ENCODE results near the gene TMOD4. TPM values are rescaled to one million over a fixed set of nuclear protein-coding genes. Genes with fewer than 3 reads are reported as not detected.
"Not testable (repeated sequence)": the region's sequence is repeated elsewhere in the genome, so short reads cannot be mapped to it uniquely, and the experiment has no call there.

TMOD4 gene
- total RNA-seq (2014; rRNA removed; shearing (Covaris generic)), result 0.27 and 0.87 TPM in 2 replicates
- 0.42 TPM in 1 of 2 replicates, not detected in the other for polyA plus RNA-seq (2015; cell fraction: cytosol; rRNA removed)
- polyA plus RNA-seq (2015; cell fraction: nucleus; rRNA removed), result 1.7 TPM in 1 of 2 replicates, not detected in the other

- DNase-seq (ENCODE audit: low read depth), result no peak
Observed at GRCh38 chr1:151175863-151176262, at the start of gene TMOD4. TMOD4 (minus strand) TSS chr1:151175981; CDS start chr1:151174875, 1,106 bp downstream.

- DNase-seq (ENCODE audit: low read depth), result no peak
Observed at GRCh38 chr1:151222130-151222529, 46.3 kb upstream of the TMOD4 start.

- DNase-seq (ENCODE audit: low read depth), result no peak
Observed at GRCh38 chr1:151221616-151222015, 45.8 kb upstream of the TMOD4 start.

DNA sequence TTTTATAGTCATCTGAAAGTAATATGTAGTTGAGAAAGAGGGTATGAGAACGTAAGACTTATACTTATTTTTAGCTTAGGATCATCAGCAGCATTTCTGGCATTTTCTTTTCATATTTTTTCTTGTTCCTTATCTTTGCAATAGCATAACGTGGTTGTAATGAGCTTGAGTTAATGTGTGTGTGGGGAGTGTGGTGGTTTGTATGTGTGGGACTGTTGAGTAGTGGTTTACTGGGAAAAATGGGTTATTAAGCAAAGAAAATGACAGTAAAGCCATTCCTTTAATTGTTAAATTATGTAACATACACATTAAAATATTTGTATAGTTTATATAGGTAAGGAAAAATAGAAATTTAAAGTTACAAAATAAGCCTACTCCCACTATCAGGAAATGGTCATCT lies 37.8 kb upstream of the TMOD4 start:
- DNase-seq (ENCODE audit: low read depth), result no peak

GRCh38 chr1:151211972-151212705 lies 36.4 kb upstream of the TMOD4 start:
- no peak for DNase-seq (ENCODE audit: low read depth)

DNA sequence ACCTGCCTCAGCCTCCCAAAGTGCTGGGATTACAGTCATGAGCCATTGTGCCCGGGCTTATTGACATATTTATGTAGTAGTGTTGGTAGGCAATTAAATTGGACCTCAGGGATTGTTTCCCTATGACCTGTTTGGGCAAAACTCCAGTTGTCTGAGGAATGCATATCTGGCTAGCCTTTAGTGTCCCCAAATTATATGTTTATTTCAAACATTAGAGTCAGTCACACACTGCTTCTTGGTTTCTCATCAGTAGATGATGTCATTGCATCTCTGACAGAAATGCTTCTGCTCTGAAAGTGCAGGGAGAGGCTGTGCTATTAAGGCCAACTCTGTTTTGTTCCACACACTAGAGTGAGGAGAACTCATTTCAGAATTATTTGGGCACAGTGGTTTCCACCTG lies 35.0 kb upstream of the TMOD4 start:
- DNase-seq (ENCODE audit: low read depth), result no peak

DNA sequence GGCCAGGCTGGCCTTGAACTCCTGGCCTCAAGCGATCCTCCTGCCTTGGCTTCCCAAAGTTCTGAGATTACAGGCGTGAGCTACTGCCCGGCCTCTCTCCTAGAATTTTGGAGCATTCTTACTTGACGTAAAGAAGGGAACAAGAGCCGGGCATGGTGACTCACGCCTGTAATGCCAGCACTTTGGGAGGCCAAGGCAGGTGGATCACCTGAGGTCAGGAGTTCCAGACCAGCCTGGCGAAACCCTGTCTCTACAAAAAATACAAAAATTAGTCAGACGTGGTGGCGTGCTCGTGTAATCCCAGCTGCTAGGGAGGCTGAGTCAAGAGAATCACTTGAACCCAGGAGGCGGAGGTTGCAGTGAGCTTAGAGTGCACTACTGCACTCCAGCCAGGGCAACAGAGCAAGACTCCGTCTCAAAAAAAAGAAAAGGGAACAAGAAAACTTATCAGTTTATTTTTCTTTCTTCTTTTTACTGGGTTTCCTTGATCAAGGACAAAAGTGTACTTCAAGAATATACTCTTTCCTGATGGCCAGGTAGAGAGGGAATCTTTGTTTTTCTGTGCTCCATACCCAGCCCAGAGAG lies 29.7 kb upstream of the TMOD4 start:
- DNase-seq (ENCODE audit: low read depth), result not testable (repeated sequence)

DNA sequence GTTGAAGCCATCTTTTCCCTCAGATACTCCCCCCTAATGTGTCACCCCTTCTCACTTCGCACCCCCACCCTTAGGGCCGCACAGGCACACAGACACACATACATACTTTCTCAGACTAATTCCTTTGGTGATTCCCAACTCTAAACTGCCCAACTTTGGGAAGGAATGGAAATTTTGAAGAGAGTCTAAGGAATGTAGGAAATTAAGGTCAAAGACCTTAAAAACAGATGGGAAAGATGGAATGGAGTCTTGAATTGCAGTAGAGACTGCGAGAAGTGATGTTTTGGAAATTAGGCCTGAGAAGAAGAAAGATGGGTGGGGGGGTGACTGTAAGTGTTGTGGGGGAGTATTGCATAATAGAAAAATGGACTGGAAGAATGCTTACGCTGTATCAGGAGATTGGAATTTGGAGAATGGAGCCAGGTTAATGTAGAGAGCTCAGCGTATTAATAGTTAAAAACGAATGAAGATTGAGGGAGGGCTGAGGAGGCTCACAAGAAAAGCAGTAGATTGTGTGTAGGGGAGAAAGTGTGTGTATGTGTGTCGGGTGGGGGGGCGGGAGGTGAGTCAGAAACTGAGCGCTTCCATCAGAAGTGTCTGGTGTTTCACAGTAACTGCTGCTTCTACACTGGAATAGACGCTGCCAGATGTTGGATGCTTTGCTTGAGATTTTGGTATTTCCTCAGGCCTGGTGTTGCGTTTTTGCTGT lies 24.2 kb upstream of the TMOD4 start:
- DNase-seq (ENCODE audit: low read depth), result peak; percentile 80

DNA sequence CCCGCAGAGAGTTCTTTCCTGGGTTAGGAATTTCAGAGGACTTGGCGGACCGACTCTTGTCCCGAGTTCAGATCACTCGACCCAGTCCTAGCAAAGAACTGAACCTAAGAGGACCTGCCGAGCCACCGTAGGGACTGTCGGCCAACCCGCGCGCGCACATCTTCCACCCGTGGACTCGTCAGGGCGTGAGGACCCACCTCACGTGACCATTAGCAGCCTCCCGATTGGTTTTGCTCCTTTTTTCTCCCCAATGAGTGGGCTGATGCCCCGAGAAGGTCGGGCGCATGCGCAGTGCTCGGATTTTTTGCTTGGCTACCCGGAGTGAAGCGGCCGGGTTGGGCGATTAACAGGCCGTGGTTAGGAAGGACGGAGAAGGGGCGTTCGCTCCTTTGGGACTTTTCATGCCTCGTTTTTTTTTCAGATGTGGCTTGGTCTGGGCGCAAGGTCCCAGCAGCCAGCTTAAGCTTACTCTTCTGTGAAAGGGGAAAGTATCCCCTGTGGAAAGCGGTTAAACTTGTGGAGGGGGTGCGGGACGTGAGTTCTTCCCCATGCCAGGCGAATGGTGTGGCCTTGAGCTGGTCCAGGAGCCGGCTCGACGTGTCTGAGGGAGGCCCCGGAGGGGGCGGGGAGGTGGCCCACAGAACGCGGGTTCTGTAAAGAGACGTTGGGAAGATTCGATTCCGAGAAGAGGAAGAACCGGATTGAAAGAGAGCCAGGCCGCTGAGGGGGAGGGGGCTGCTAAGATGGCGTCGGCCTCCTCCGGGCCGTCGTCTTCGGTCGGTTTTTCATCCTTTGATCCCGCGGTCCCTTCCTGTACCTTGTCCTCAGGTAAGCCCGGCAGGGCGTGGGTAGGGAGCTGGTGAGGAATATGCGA lies 22.7 kb upstream of the TMOD4 start, which contains the start of gene PIP5K1A:
TSS of gene PIP5K1A (plus strand) at position 299 of the 874 bp plus-strand sequence. CDS start at position 744, 445 bp downstream.
- peak; percentile 96 for DNase-seq (ENCODE audit: low read depth)

DNA sequence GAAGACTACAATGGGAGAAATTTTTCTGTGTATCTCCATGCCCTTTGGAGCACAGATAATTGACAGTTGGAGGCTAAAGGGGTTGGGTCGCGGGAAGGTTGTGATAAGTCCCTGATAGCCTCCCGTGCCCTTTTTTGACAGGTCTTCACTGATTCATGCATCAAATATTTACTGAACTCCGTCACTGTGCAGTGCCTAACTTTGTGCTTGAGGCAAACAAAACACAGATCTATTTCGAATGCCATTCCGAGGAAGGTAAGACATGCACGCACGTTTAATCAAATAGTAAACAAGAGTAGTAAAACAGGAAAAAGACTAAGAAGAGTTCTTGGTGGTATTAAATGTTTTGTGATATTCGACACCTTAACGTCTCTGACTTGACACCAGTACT lies 22.1 kb upstream of the TMOD4 start:
- DNase-seq (ENCODE audit: low read depth), result no peak

- DNase-seq (ENCODE audit: low read depth), result peak; percentile 90
Observed at GRCh38 chr1:151196292-151196800, 20.6 kb upstream of the TMOD4 start.

DNA sequence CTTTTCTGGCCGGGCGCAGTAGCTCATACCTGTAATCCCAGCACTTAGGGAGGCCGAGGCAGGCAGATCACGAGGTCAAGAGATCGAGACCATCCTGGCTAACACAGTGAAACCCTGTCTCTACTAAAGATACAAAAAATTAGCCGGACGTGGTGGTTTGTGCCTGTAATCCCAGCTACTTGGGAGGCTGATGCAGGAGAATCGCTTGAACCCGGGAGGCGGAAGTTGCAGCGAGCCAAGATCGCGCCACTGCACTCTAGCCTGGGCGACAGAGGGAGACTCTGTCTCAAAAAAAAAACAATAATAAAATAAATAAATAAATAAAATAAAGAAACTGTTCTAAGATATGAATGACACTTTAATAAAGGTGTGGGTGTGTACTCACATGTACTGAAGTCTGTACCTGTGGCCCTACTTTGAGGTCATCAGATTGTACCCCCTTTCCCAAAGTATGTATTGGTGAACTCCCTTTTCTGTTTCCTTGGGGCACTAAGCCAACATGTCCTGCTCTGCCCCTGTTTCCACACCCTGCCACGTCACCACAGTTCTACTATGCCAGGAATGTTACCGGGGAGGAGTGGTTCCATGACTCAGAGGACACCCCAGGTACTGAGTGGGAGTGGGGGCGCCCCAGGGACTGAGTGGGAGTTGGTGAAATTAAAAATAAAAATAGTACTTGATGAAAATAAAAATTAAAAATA lies 19.3 kb upstream of the TMOD4 start:
- peak; percentile 92 for DNase-seq (ENCODE audit: low read depth)

- DNase-seq (ENCODE audit: low read depth), result peak; percentile 14
Observed at GRCh38 chr1:151193856-151194255, 18.1 kb upstream of the TMOD4 start.

DNA sequence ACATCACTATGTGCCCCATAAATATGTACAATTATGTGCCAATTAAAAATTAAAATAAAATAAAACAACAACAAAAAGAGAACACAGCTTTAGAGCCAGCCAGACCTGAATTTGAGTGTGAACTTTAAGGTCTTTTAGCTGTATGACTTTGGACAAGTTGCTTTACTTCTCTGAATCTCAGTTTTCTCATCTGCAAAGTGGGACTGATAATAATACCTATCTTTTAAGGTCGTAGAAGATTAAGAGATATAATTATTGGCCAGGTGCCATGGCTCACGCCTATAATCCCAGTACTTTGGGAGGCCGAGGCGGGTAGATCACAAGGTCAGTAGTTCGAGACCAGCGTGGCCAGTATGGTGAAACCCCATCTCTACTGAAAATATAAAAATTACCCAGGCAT lies 17.5 kb upstream of the TMOD4 start:
- DNase-seq (ENCODE audit: low read depth), result no peak

DNA sequence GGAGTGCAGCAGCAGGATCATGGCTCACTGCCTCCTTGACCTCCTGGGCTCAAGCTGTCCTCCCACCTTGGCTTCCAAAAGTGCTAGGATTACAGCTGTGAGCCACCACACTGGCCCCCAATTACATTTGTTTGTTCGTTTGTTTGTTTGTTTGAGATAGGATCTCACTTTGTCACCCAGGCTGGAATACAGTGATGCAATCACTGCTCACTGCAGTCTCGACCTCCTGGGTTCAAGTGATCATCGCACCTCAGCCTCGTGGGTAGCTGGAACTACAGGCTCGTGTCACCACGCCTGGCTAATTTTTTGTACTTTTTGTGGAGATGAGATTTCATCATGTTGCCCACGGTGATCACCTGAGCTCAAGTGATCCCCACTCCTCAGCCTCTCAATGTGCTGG lies 16.3 kb upstream of the TMOD4 start:
- DNase-seq (ENCODE audit: low read depth), result no peak

- peak; percentile 91 for DNase-seq (ENCODE audit: low read depth)
Observed at GRCh38 chr1:151189637-151190445, 14.1 kb upstream of the TMOD4 start, which contains the start of gene VPS72. VPS72 (minus strand) TSS chr1:151190197; CDS start chr1:151190121, 76 bp downstream.

DNA sequence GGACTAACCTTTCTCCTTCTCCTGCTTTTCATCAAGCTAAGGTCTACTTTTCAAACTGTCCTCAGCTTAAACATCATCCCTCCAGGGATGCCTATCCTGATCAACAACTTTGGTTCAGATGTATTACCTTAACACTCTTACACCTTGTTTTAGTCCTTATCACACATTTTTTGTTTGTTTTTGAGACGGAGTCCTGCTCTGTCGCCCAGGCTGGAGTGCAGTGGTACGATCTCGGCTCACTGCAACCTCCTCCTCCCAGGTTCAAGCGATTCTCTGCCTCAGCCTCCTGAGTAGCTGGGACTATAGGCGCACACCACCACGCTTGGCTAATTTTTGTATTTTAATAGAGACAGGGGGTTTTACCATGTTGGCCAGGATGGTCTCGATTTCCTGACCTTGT lies 12.9 kb upstream of the TMOD4 start:
- DNase-seq (ENCODE audit: low read depth), result not testable (repeated sequence)

DNA sequence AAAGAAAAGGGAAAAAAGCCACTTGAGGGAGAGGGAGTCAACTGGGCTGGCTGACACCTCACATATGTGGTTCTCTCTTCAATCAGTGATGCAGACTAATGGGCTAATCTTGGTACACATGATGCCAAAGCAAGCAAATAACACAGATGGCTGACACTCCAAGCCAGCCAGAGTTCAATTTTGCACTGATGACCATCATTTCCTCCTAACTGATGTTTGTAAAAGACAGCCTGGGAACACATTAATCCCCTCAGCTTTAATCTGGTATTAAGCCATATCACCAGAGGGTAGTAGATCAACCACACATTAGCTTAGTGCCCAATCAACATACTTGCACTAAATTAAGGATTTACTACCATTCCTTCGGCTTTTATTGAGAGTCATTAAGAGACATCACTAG lies 11.4 kb upstream of the TMOD4 start:
- no peak for DNase-seq (ENCODE audit: low read depth)

GRCh38 chr1:151184211-151184610 lies 8.4 kb upstream of the TMOD4 start:
- no peak for DNase-seq (ENCODE audit: low read depth)
